ENCODE measurements around the gene TDRKH. TPM values are rescaled to one million over a fixed set of nuclear protein-coding genes. Genes with fewer than 3 reads are reported as not detected.
"Not testable (repeated sequence)": the region's sequence is repeated elsewhere in the genome, so short reads cannot be mapped to it uniquely, and the experiment has no call there.

TDRKH gene
- total RNA-seq, 2 experiments from 2014 or later, result 10.2 to 21.1 TPM

DNA sequence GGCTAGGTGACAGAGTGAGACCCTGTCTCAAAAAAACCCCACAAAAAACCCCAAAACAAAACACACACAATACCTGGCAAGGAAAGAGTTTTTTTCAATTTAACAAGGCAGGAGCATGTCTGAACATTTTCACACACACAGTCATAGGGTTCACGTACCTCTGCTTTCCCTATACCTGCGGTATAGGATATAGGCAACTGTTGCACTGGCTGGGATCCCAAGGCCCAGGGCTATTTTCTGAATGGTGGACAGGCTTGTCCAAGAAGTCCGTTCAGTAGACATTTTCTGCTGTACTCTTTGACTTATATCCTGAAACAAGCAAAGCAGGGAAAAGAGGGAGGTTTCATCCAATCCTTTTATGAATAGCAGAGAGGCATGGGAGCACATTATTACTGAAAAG is 7.6 kb downstream of the TDRKH start:
- CTCF ChIA-PET (ENCODE audit: unreplicated experiment), result no interaction called here
- Histone ChIP-seq H3K79me2 (ENCODE audit: insufficient read depth, low read depth, low read length) (no peaks in the 10 kb centered on the region), H2AFZ (ENCODE audit: low read length) (no peak overlapping the region), H3K36me3 (ENCODE audit: insufficient read depth, low read length) (peaks cover 4% of the 10 kb centered on the region; the same call in 1 of the 2 replicates), H3K9me2 (ENCODE audit: insufficient read depth, low read length) (no peaks in the 10 kb centered on the region), H3K4me2 (ENCODE audit: low read length) (no peak overlapping the region), H3K9me3 (ENCODE audit: low read length) (no peaks in the 10 kb centered on the region), H4K20me1 (ENCODE audit: insufficient read depth, low read length) (no peaks in the 10 kb centered on the region), H3K4me1 (ENCODE audit: insufficient read depth, low read length, poor library complexity, severe bottlenecking) (peaks cover 11% of the 10 kb centered on the region), H3K4me3 (ENCODE audit: low read depth, low read length, poor library complexity, severe bottlenecking) (no peak overlapping the region), H3K27ac (ENCODE audit: low read depth, low read length, poor library complexity, severe bottlenecking) (no peak overlapping the region)
- TF ChIP-seq CTCF (conservative IDR thresholded peaks at IDR 0.05; ENCODE audit: low read length), result no peak
- TF ChIP-seq EZH2phosphoT487 (IDR thresholded peaks at IDR 0.05; ENCODE audit: borderline replicate concordance, low read depth, low read length), result no peak
- intact Hi-C loops (cut with micrococcal nuclease; ENCODE audit: unreplicated experiment), result no loop called here
- no TSS peak for BruUV-seq (replicated peaks)
- POLR2A ChIA-PET, result interaction anchor here (0.7 kb wide), 1 partner anchor 27 kb away, joined by 3 read pairs; no protein-coding TSS in a partner anchor
- DNase-seq (ENCODE audit: low spot score), result no peak

DNA sequence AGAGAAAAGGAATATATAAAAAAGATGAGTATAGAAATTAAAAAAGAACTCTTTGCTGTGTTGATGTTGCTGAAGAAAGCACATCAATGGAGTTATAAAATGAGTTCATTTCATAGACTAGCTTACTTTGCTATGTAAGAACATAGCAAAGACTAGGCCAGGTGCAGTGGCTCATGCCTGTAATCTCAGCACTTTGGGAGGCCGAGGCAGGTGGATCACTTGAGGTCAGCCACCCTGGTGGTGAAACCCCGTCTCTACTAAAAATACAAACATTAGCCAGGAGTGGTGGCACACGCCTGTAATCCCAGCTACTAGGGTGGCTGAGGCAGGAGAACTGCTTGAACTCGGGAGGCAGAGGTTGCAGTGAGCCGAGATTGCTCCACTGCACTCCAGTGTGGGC is 8.3 kb downstream of the TDRKH start:
- H3K9me3 ChIP-seq (ENCODE audit: low read length); POLR2A ChIA-PET; H2AFZ ChIP-seq (ENCODE audit: low read length); DNase-seq (ENCODE audit: low spot score); H3K36me3 ChIP-seq (ENCODE audit: insufficient read depth, low read length); H3K79me2 ChIP-seq (ENCODE audit: insufficient read depth, low read depth, low read length); intact Hi-C loops (cut with micrococcal nuclease; ENCODE audit: unreplicated experiment); H3K4me3 ChIP-seq (ENCODE audit: low read depth, low read length, poor library complexity, severe bottlenecking); H3K4me2 ChIP-seq (ENCODE audit: low read length); H3K9me2 ChIP-seq (ENCODE audit: insufficient read depth, low read length); H4K20me1 ChIP-seq (ENCODE audit: insufficient read depth, low read length); H3K27ac ChIP-seq (ENCODE audit: low read depth, low read length, poor library complexity, severe bottlenecking); CTCF ChIA-PET (ENCODE audit: unreplicated experiment); BruUV-seq (replicated peaks): not testable (repeated sequence)
- peaks cover 11% of the 10 kb centered on the region for H3K4me1 ChIP-seq (ENCODE audit: insufficient read depth, low read length, poor library complexity, severe bottlenecking)

DNA sequence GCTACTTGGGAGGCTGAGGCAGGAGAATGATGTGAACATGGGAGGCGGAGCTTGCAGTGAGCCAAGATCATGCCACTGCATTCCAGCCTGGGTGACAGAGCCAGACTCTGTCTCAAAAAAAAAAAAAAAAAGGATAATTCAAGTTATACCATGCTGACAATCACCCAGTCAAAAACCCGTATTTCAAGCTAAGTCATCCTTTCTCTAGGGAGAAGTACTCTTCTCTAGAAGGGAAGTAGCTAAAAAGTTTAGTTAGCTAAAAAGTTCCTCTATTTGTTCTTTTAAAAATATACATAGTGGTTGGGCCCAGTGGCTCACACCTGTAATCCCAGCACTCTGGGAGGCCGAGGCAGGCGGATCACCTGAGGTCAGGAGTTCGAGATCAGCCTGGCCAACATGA is 9.6 kb downstream of the TDRKH start:
- H3K27ac ChIP-seq (ENCODE audit: low read depth, low read length, poor library complexity, severe bottlenecking); H3K9me2 ChIP-seq (ENCODE audit: insufficient read depth, low read length); H2AFZ ChIP-seq (ENCODE audit: low read length); DNase-seq (ENCODE audit: low spot score); H3K9me3 ChIP-seq (ENCODE audit: low read length); H3K79me2 ChIP-seq (ENCODE audit: insufficient read depth, low read depth, low read length); BruUV-seq (replicated peaks); CTCF ChIA-PET (ENCODE audit: unreplicated experiment); H3K36me3 ChIP-seq (ENCODE audit: insufficient read depth, low read length); H3K4me3 ChIP-seq (ENCODE audit: low read depth, low read length, poor library complexity, severe bottlenecking); intact Hi-C loops (cut with micrococcal nuclease; ENCODE audit: unreplicated experiment); H4K20me1 ChIP-seq (ENCODE audit: insufficient read depth, low read length); H3K4me2 ChIP-seq (ENCODE audit: low read length): not testable (repeated sequence)
- POLR2A ChIA-PET, result interaction anchor here (0.7 kb wide), 1 partner anchor 41 kb away, joined by 3 read pairs; no protein-coding TSS in a partner anchor
- H3K4me1 ChIP-seq (ENCODE audit: insufficient read depth, low read length, poor library complexity, severe bottlenecking), result peaks cover 11% of the 10 kb centered on the region

DNA sequence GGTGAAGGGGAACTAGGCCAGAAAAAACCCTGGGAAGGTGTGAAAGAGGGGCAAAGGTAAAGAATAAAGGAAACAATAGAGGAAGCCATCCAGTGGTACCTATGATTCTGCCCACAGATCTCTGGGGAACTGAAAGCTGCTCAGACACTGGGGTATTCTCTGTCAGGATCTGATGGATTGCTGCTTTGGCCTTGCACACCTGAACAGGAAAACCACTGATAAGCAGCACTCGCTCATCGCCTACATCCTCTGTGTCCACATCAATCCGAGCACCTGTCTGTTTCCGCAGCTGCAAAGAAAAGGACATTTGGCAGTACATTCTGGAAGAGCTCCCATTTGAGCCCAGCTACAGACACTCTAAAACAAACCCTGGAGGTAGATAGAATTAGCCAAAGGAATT is 10.4 kb downstream of the TDRKH start:
- TF ChIP-seq CTCF (conservative IDR thresholded peaks at IDR 0.05; ENCODE audit: low read length), result no peak
- TF ChIP-seq EZH2phosphoT487 (IDR thresholded peaks at IDR 0.05; ENCODE audit: borderline replicate concordance, low read depth, low read length), result no peak
- Histone ChIP-seq H3K4me1 (ENCODE audit: insufficient read depth, low read length, poor library complexity, severe bottlenecking) (peaks cover 11% of the 10 kb centered on the region), H3K4me3 (ENCODE audit: low read depth, low read length, poor library complexity, severe bottlenecking) (no peak overlapping the region), H3K9me2 (ENCODE audit: insufficient read depth, low read length) (no peaks in the 10 kb centered on the region), H3K36me3 (ENCODE audit: insufficient read depth, low read length) (peaks cover 17% of the 10 kb centered on the region; the same call in 1 of the 2 replicates), H2AFZ (ENCODE audit: low read length) (no peak overlapping the region), H4K20me1 (ENCODE audit: insufficient read depth, low read length) (no peaks in the 10 kb centered on the region), H3K9me3 (ENCODE audit: low read length) (no peaks in the 10 kb centered on the region), H3K4me2 (ENCODE audit: low read length) (no peak overlapping the region), H3K27ac (ENCODE audit: low read depth, low read length, poor library complexity, severe bottlenecking) (no peak overlapping the region), H3K79me2 (ENCODE audit: insufficient read depth, low read depth, low read length) (no peaks in the 10 kb centered on the region)
- ChIA-PET CTCF (ENCODE audit: unreplicated experiment) (no interaction called here), POLR2A (interaction anchor here (0.7 kb wide), 1 partner anchor 27 kb away, joined by 3 read pairs; no protein-coding TSS in a partner anchor)
- DNase-seq (ENCODE audit: low spot score), result peak; percentile 30
- no TSS peak for BruUV-seq (replicated peaks)
- intact Hi-C loops (cut with micrococcal nuclease; ENCODE audit: unreplicated experiment), result no loop called here

Measured in OCI-LY7 (cell line).